Measurements from ENCODE around the gene ATP2B2.

ATP2B2 gene

GRCh38 chr3:10437272-10437994, 68.0 kb downstream of the ATP2B2 start:
- H3K4me1 ChIP-seq (ENCODE audit: insufficient read depth, poor library complexity, severe bottlenecking) = no peaks in the 10 kb centered on the region

GRCh38 chr3:10435850-10436249, 69.5 kb downstream of the ATP2B2 start:
- H3K36me3 ChIP-seq (ENCODE audit: low read depth) = no peaks in the 10 kb centered on the region
- TF ChIP-seq CTCF (IDR thresholded peaks at IDR 0.05; ENCODE audit: poor library complexity, severe bottlenecking) = no peak
- no peaks in the 10 kb centered on the region for H3K27me3 ChIP-seq (ENCODE audit: insufficient read depth, poor library complexity, severe bottlenecking)
- ATAC-seq (ENCODE audit: low read depth) (no peak), DNase-seq (ENCODE audit: low spot score) (no peak)
- no peak overlapping the region for H3K27ac ChIP-seq (ENCODE audit: poor library complexity, severe bottlenecking)
- no peak overlapping the region for H3K4me3 ChIP-seq (ENCODE audit: severe bottlenecking)
- no peaks in the 10 kb centered on the region for H3K9me3 ChIP-seq (ENCODE audit: severe bottlenecking)
- no peaks in the 10 kb centered on the region for H3K4me1 ChIP-seq (ENCODE audit: insufficient read depth, poor library complexity, severe bottlenecking)

More at GRCh38 chr3:10437272-10437994, 68.0 kb downstream of the ATP2B2 start:
- TF ChIP-seq CTCF (IDR thresholded peaks at IDR 0.05; ENCODE audit: poor library complexity, severe bottlenecking) = no peak
- no peak for ATAC-seq (ENCODE audit: low read depth)
- Histone ChIP-seq H3K9me3 (ENCODE audit: severe bottlenecking) (no peaks in the 10 kb centered on the region), H3K36me3 (ENCODE audit: low read depth) (no peaks in the 10 kb centered on the region), H3K27me3 (ENCODE audit: insufficient read depth, poor library complexity, severe bottlenecking) (no peaks in the 10 kb centered on the region), H3K4me3 (ENCODE audit: severe bottlenecking) (no peak overlapping the region), H3K27ac (ENCODE audit: poor library complexity, severe bottlenecking) (no peak overlapping the region)
- no peak for DNase-seq (ENCODE audit: low spot score)

- Histone ChIP-seq H3K4me1 (ENCODE audit: insufficient read depth, poor library complexity, severe bottlenecking) (no peaks in the 10 kb centered on the region), H3K4me3 (ENCODE audit: severe bottlenecking) (no peak overlapping the region), H3K36me3 (ENCODE audit: low read depth) (no peaks in the 10 kb centered on the region), H3K27ac (ENCODE audit: poor library complexity, severe bottlenecking) (no peak overlapping the region), H3K27me3 (ENCODE audit: insufficient read depth, poor library complexity, severe bottlenecking) (no peaks in the 10 kb centered on the region), H3K9me3 (ENCODE audit: severe bottlenecking) (no peaks in the 10 kb centered on the region)
- no peak for DNase-seq (ENCODE audit: low spot score)
- TF ChIP-seq CTCF (IDR thresholded peaks at IDR 0.05; ENCODE audit: poor library complexity, severe bottlenecking) = no peak
- ATAC-seq (ENCODE audit: low read depth) = no peak
Observed at GRCh38 chr3:10434938-10435336, 70.4 kb downstream of the ATP2B2 start.

GRCh38 chr3:10434144-10434937, 71.0 kb downstream of the ATP2B2 start:
- no peaks in the 10 kb centered on the region for H3K27me3 ChIP-seq (ENCODE audit: insufficient read depth, poor library complexity, severe bottlenecking)
- ATAC-seq (ENCODE audit: low read depth) = no peak

More at GRCh38 chr3:10434144-10434937, 71.0 kb downstream of the ATP2B2 start:
- no peaks in the 10 kb centered on the region for H3K36me3 ChIP-seq (ENCODE audit: low read depth)
- no peak for DNase-seq (ENCODE audit: low spot score)
- H3K4me3 ChIP-seq (ENCODE audit: severe bottlenecking) = no peak overlapping the region
- H3K4me1 ChIP-seq (ENCODE audit: insufficient read depth, poor library complexity, severe bottlenecking) = no peaks in the 10 kb centered on the region
- H3K27ac ChIP-seq (ENCODE audit: poor library complexity, severe bottlenecking) = no peak overlapping the region
- H3K9me3 ChIP-seq (ENCODE audit: severe bottlenecking) = no peaks in the 10 kb centered on the region
- no peak for TF ChIP-seq CTCF (IDR thresholded peaks at IDR 0.05; ENCODE audit: poor library complexity, severe bottlenecking)

All from RWPE2 (cell line).